SK-N-SH treated with all-trans-retinoic acid at 6 μM for 48 hours (cell line): ENCODE results near the gene GLP1R.

Experiments
- CSDC2 ChIP-seq: fragments of 250-450 bp; sonication (Bioruptor Pico); IDR thresholded peaks from 2 replicates; pipeline ENCODE4 v1.5.0; 2020; ENCODE audit warnings: mild to moderate bottlenecking, moderate library complexity
- CSRNP3 ChIP-seq: fragments of 250-450 bp; sonication (Bioruptor Pico); IDR thresholded peaks from 2 replicates; pipeline ENCODE4 v1.5.1; 2021; ENCODE audit warnings: mild to moderate bottlenecking, moderate library complexity
- ESRRG ChIP-seq: fragments of 250-450 bp; sonication (Bioruptor Pico); IDR thresholded peaks from 2 replicates; pipeline ENCODE4 v1.6.1; 2021; ENCODE audit warnings: mild to moderate bottlenecking
- GLIS3 ChIP-seq: fragments of 250-450 bp; sonication (Bioruptor Pico); IDR thresholded peaks from 2 replicates; pipeline ENCODE4 v1.5.0; 2020; ENCODE audit warnings: mild to moderate bottlenecking, moderate library complexity
- ISL1 ChIP-seq: fragments of 250-450 bp; sonication (Bioruptor Pico); IDR thresholded peaks from 2 replicates; pipeline ENCODE4 v2.1.2; 2022; ENCODE audit warnings: mild to moderate bottlenecking, moderate library complexity
- OSR1 ChIP-seq: fragments of 250-450 bp; sonication (Bioruptor Pico); IDR thresholded peaks from 2 replicates; pipeline ENCODE4 v1.8.0; 2022; ENCODE audit warnings: moderate library complexity, mild to moderate bottlenecking, inconsistent platforms
- PATZ1 ChIP-seq: fragments of 250-450 bp; sonication (Bioruptor Pico); IDR thresholded peaks from 2 replicates; pipeline ENCODE4 v1.8.0; 2020; ENCODE audit warnings: mild to moderate bottlenecking, moderate library complexity, borderline replicate concordance
- PPARA ChIP-seq: fragments of 250-450 bp; sonication (Bioruptor Pico); IDR thresholded peaks from 2 replicates; pipeline ENCODE4 v1.5.0; 2020; ENCODE audit warnings: mild to moderate bottlenecking, borderline replicate concordance
- RARB ChIP-seq: fragments of 250-450 bp; sonication (Bioruptor Pico); IDR thresholded peaks from 2 replicates; pipeline ENCODE4 v1.8.0; 2021; ENCODE audit warnings: mild to moderate bottlenecking, moderate library complexity
- SNAI2 ChIP-seq: fragments of 250-450 bp; sonication (Bioruptor Pico); IDR thresholded peaks from 2 replicates; pipeline ENCODE4 v1.5.0; 2020; ENCODE audit warnings: mild to moderate bottlenecking, moderate library complexity
- TSHZ2 ChIP-seq: fragments of 250-450 bp; sonication (Bioruptor Pico); IDR thresholded peaks from 2 replicates; pipeline ENCODE4 v1.5.0; 2020; ENCODE audit warnings: mild to moderate bottlenecking, moderate library complexity
- ZFP30 ChIP-seq: fragments of 450-650 bp; formaldehyde crosslinking; IDR thresholded peaks from 2 replicates; pipeline ENCODE4 v1.5.0; 2022; ENCODE audit warnings: mild to moderate bottlenecking, moderate library complexity
- ZNF565 ChIP-seq: fragments of 450-650 bp; formaldehyde crosslinking; conservative IDR thresholded peaks from 2 replicates; pipeline ENCODE4 v1.5.0; 2020; ENCODE audit warnings: low read depth, mild to moderate bottlenecking, moderate library complexity
- ZNF70 ChIP-seq: fragments of 450-650 bp; formaldehyde crosslinking; IDR thresholded peaks from 2 replicates; pipeline ENCODE4 v1.5.0; 2020; ENCODE audit warnings: mild to moderate bottlenecking, moderate library complexity

- no peak for TF ChIP-seq PATZ1 (CRISPR knock-in tag)
- TF ChIP-seq ZNF70 (CRISPR knock-in tag) = no peak
- no peak for TF ChIP-seq ZFP30
- TF ChIP-seq TSHZ2 = no peak
- TF ChIP-seq ZNF565 = no peak
- TF ChIP-seq CSDC2 (CRISPR knock-in tag) = no peak
- no peak for TF ChIP-seq OSR1 (CRISPR knock-in tag)
- no peak for TF ChIP-seq SNAI2 (CRISPR knock-in tag)
- no peak for TF ChIP-seq ESRRG (CRISPR knock-in tag)
- no peak for TF ChIP-seq PPARA
- TF ChIP-seq GLIS3 (CRISPR knock-in tag) = no peak
- TF ChIP-seq RARB = no peak
- no peak for TF ChIP-seq ISL1
- TF ChIP-seq CSRNP3 (CRISPR knock-in tag) = no peak
These were observed 26.8 kb upstream of the GLP1R start for GRCh38 chr6:39021779-39022178.
